HG02759 (cell line): ENCODE results near the gene KANSL1L.
A peak's percentile ranks its signal among the peaks of the same experiment; 100 is the strongest.

ENCODE experiments used
- ATAC-seq: cut with Tn5 transposase; IDR thresholded peaks from one replicate; pipeline ENCODE4 v1.9.1; 2021; ENCODE audit warnings: mild to moderate bottlenecking, moderate library complexity; ENCODE audit not compliant: unreplicated experiment

The KANSL1L gene

DNA sequence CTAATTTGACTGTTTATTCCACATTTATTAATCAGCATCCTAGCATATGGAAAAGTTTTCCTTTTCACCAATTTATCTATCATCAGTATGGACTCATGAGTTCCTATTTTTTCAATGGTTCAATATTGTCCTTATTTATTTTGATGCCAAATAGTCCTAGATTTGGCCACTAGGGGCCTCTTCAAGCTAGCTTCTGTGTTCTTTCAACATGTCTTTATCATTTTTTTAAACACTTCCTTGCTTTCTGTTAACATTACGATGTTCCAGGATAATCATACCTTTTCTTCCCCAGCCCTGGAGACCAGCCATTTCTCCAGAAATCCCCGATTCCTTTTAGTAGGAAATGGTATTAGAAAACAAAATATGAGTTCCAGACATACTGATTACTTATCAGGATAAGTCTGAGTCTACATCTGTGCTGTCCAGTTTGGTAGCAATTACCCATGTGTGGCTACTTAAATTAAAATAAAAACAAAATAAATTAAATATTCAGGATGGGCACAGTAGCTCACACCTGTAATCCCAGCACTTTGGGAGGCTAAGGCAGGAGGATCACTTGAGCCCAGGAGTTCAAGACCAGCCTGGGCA lies 98.2 kb downstream of the KANSL1L start:
- peak; percentile 82 for ATAC-seq

GRCh38 chr2:210072493-210072892 lies 98.7 kb downstream of the KANSL1L start:
- ATAC-seq: peak; percentile 25

GRCh38 chr2:210063306-210063705 lies 107.9 kb downstream of the KANSL1L start:
- ATAC-seq: no peak

DNA sequence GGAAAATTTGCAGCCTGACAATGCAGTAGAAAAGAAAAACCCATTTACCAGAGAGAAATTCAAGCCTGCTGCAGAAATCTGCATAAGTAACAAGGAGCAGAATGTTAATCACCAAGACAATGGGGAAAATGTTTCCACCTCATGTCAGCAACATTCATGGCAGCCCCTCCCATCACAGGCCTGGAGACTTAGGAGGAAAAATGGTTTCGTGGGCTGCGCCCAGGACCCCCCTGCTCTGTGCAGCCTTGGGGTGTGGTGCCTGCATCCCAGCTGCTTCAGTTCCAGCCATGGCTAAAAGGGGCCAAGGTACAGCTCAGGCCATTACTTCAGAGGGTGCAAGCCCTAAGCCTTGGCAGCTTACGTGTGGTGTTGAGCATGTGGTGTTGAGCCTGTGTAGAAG lies 115.4 kb downstream of the KANSL1L start:
- no peak for ATAC-seq

GRCh38 chr2:210054696-210055095 lies 116.5 kb downstream of the KANSL1L start:
- ATAC-seq: no peak

- no peak for ATAC-seq
These were observed 120.3 kb downstream of the KANSL1L start for GRCh38 chr2:210050885-210051284.

DNA sequence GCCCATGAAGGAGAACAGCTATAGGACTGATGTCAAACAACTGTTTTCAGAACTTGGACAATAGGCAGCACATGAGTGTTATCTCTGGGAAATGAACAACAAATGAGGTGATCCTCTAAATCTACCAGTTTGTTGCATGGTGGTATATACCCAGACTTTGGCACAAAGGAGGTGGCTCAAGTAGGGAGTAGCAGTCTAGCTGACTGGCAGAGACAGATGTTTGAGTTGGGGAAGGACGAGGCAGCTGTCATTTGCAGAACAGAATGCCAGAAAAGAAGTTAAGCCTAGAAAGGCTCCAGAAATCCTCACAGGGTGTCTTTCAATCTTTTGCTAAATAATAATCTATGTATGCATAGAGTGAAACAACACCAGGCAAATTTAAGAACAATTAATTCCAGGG lies 121.4 kb downstream of the KANSL1L start:
- no peak for ATAC-seq

GRCh38 chr2:210046851-210047500 lies 124.2 kb downstream of the KANSL1L start:
- ATAC-seq: no peak

- no peak for ATAC-seq
These were observed 133.1 kb downstream of the KANSL1L start for GRCh38 chr2:210038078-210038477.

GRCh38 chr2:210035679-210036078 lies 135.5 kb downstream of the KANSL1L start:
- ATAC-seq: no peak

GRCh38 chr2:210034087-210034683 lies 137.0 kb downstream of the KANSL1L start:
- no peak for ATAC-seq

GRCh38 chr2:210028178-210028577 lies 143.0 kb downstream of the KANSL1L start:
- no peak for ATAC-seq

GRCh38 chr2:210027608-210028007 lies 143.6 kb downstream of the KANSL1L start:
- no peak for ATAC-seq

GRCh38 chr2:210022824-210023223 lies 148.4 kb downstream of the KANSL1L start:
- ATAC-seq: no peak

GRCh38 chr2:210020138-210020537 lies 151.1 kb downstream of the KANSL1L start:
- ATAC-seq: no peak

DNA sequence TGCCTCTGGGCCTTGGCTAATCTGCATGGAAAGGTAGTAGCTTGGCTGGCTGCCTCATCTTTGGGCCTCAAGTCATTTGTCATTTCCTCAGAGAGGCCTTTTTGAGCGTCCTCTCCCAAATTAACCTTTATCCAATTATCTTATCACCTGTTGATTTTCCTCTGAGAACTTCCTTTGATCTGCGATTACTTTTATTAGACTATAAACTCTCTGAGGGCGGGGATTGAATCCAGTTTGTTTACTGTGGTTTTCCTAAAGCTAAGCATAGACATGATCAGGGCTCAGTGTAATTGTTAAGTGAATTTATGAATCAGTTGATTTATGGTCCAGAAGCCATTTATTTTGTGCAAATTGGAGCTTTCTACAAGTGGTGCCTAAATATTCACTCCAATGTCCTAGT lies 161.3 kb downstream of the KANSL1L start:
- ATAC-seq: no peak

- no peak for ATAC-seq
These were observed 162.1 kb downstream of the KANSL1L start for GRCh38 chr2:210009126-210009525.

DNA sequence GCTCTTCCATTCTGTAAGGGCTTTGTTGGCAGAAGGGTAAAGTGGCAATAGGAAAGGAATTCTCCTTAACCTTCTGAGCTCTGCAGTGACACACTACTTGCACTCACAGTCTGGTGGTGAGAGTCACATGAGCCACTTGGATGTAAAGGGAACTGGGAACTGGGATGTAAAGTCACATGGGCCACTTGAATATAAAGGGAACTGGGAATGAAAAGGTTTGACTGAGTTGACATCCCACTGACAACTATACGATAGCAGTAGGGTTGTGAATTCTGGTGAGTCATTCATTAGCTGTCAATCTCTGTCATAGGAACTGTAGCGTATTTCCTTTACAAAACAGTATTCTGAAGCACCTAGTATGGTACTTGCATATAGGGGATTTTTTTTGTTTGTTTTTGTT lies 163.3 kb downstream of the KANSL1L start:
- ATAC-seq: no peak

- no peak for ATAC-seq
These were observed 166.3 kb downstream of the KANSL1L start for GRCh38 chr2:210004881-210005280.

- no peak for ATAC-seq
These were observed 167.8 kb downstream of the KANSL1L start for GRCh38 chr2:210003359-210003758.

DNA sequence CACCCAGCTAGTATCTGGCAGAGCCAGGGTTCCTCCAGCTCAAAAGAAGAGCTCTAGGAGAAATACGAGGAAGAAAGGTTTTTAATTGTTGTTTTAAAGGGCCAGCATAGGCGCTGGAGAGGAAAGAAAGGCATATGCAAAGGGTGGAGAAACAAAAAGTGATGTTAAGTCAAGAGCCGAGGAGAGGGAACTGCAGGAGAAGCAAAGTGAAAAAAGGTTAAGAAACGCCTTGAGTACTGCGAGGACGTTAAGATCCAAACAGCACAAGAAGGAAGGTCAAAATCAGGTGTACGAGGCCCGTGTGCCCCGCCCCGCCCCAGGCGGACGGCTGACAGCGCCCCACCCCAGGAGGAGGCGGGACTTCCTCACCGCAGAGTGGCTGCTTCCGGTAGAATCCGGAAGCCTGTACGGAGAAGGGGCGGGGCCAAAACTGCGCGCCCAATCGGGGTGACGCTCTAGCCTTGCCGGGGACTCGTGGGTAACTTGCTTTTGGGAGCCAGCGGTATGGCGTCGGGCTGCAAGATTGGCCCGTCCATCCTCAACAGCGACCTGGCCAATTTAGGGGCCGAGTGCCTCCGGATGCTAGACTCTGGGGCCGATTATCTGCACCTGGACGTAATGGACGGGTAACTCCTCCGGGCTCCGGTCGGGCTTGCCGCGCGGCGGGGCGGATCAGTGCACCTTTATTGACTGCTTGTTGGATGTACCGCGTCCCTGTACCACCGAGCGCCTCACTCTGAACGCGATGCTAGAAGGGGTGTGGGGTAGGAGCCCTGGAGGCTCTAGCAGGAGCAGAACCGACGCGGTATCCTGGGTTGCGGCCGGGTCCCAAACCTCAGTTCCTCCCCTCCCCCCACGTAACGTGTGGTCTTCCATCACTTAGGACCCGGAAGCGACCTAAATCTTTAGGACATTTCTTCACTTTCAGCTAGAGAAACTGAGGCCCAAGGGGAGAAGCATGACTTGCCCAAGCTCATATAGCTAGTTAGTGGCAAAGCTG lies 168.8 kb downstream of the KANSL1L start, which contains the start of gene RPE:
Gene RPE (plus strand): TSS at position 481 of the 1,000 bp plus-strand sequence. CDS start 24 bp downstream, at position 505.
- ATAC-seq: peak; percentile 99
